Keratinocyte (primary cell): ENCODE data around the gene PAGR1.

Experiments
- CTCF ChIP-seq, 3 experiments: IDR thresholded peaks in 1 of 3; conservative IDR thresholded peaks in 1 of 3; optimal IDR thresholded peaks in 1 of 3; 2 replicates in 2 of 3; 3 replicates in 1 of 3; pipeline versions ENCODE3 to v1.5.1; 2011; ENCODE audit warnings: low read length in 3 of 3, mild to moderate bottlenecking in 3 of 3, moderate library complexity in 2 of 3, control low read depth in 1 of 3, inconsistent platforms in 1 of 3; ENCODE audit not compliant: insufficient read depth in 2 of 3; ENCODE audit errors: extremely low read depth in 1 of 3
- EZH2 ChIP-seq: IDR thresholded peaks from one replicate; pipeline ENCODE4 v1.6.1; 2012; ENCODE audit warnings: inconsistent platforms, mild to moderate bottlenecking, low read length, moderate library complexity

GRCh38 chr16:29777576-29778350, 38.2 kb upstream of the PAGR1 start, which contains the start of gene ZG16:
- TF ChIP-seq EZH2: no peak
- TF ChIP-seq CTCF (optimal IDR thresholded peaks at IDR 0.05 in 1 of 3, IDR thresholded peaks at IDR 0.05 in 1 of 3, conservative IDR thresholded peaks at IDR 0.05 in 1 of 3; ENCODE audit: extremely low read depth in 1 of 3, insufficient read depth in 2 of 3, low read length in 3 of 3): no peak
